Colonic mucosa (tissue), 4 donors: ENCODE data around the gene HERC4. TPM values are rescaled to one million over a fixed set of nuclear protein-coding genes. Genes with fewer than 3 reads are reported as not detected.
A peak's percentile ranks its signal among the peaks of the same experiment; 100 is the strongest.

ENCODE experiments used
- DNase-seq: peaks from one replicate; pipeline ENCODE4 v3.0.0-alpha.2; 2020
- H3K27ac ChIP-seq: fragments of 200-600 bp; one replicate; pipeline ENCODE4 v1.8.0; 2021
- H3K27me3 ChIP-seq: fragments of 200-600 bp; one replicate; pipeline ENCODE4 v1.8.0; 2021
- H3K36me3 ChIP-seq: fragments of 200-600 bp; one replicate; pipeline ENCODE4 v1.8.0; 2021
- H3K4me1 ChIP-seq: fragments of 200-600 bp; one replicate; pipeline ENCODE4 v1.8.0; 2021; ENCODE audit warnings: mild to moderate bottlenecking
- H3K4me3 ChIP-seq: fragments of 200-600 bp; one replicate; pipeline ENCODE4 v1.8.0; 2021
- H3K9ac ChIP-seq, 2 donors: one replicate each; pipeline ENCODE4 v1.7.0; 2013; ENCODE audit warnings: control low read depth in 2 of 2, low read depth in 2 of 2, low read length in 2 of 2
- H3K9me3 ChIP-seq: fragments of 200-600 bp; one replicate; pipeline ENCODE4 v1.8.0; 2021
- intact Hi-C: fragments of 100-400 bp; cut with DNase I; formaldehyde crosslinking; loops from one replicate; pipeline ENCODE4 v1.14.1; 2022
- total RNA-seq, 2 donors: library from RNA; stranded (reverse); fragmentation: NEBNext Ultra II Directional in 1 of 2; extraction: Animal tissue kit (Norgen Biotek cat#: 25700) in 1 of 2; gene quantifications; one replicate each; pipeline ENCODE4 v1.2.1, GENCODE V29; 2021
- TF ChIP-seq, protein P1 (sequence below): fragments of 200-600 bp; IDR thresholded peaks from one replicate; pipeline ENCODE4 v1.8.0; 2022; ENCODE audit warnings: antibody characterized with exemption, mild to moderate bottlenecking
- donor health status: healthy.
- donor health status: DM: no; HTN: no; CAD: no.
- donor health status: DM: no; HTN: no; CAD: no.

The HERC4 gene
- total RNA-seq, 2 donors from 2014 or later, result 35.3 to 51.5 TPM

DNA sequence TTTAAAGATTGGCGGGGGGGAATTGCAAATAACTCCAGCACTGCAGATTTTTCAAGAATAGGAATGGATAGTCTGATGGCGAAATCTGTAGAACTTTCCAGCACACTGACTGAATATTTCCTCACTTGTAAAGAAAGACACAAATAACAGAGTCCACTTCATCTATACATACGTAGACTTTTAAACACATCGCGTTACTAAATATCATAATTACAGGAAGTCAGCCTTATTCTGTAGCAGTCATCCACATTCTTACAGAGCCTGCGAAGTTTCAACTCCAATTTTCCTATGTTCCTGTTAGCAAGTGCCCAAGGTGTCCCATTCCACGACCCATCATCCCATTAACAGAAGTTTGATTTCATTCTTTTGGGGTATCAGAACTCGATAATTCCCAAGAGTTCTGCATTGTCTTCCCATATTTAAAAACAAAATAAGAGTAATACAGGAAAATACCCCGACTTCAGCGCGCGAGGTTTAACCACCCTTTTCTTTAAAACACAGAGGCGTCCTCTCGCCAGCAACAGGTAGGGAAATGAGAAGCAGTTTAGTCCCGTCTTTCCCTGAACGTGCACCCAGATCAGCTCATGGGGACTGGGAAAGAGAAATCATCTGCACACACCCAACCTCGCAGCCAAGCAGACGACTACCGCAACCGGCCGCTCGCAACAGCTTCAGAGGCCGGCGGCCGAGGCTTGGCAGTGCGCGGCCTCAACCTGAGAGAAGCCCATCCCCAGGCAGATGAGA is 880 bp downstream of the HERC4 start:
- DNase-seq, result no peak
- TF ChIP-seq, protein P1, sequence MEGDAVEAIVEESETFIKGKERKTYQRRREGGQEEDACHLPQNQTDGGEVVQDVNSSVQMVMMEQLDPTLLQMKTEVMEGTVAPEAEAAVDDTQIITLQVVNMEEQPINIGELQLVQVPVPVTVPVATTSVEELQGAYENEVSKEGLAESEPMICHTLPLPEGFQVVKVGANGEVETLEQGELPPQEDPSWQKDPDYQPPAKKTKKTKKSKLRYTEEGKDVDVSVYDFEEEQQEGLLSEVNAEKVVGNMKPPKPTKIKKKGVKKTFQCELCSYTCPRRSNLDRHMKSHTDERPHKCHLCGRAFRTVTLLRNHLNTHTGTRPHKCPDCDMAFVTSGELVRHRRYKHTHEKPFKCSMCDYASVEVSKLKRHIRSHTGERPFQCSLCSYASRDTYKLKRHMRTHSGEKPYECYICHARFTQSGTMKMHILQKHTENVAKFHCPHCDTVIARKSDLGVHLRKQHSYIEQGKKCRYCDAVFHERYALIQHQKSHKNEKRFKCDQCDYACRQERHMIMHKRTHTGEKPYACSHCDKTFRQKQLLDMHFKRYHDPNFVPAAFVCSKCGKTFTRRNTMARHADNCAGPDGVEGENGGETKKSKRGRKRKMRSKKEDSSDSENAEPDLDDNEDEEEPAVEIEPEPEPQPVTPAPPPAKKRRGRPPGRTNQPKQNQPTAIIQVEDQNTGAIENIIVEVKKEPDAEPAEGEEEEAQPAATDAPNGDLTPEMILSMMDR, result no peak
- Histone ChIP-seq H3K27ac (peak overlapping the region; percentile 99), H3K9me3 (no peaks in the 10 kb centered on the region), H3K36me3 (no peaks in the 10 kb centered on the region), H3K4me1 (peaks cover 9% of the 10 kb centered on the region), H3K4me3 (peak overlapping the region; percentile 85), H3K9ac (peak overlapping the region; percentile 98 to 99), H3K27me3 (no peaks in the 10 kb centered on the region)
- intact Hi-C loops, result loop anchor here (10.0 kb wide), 1 partner anchor 189 kb away; the partner anchor contains the start of gene SIRT1

DNA sequence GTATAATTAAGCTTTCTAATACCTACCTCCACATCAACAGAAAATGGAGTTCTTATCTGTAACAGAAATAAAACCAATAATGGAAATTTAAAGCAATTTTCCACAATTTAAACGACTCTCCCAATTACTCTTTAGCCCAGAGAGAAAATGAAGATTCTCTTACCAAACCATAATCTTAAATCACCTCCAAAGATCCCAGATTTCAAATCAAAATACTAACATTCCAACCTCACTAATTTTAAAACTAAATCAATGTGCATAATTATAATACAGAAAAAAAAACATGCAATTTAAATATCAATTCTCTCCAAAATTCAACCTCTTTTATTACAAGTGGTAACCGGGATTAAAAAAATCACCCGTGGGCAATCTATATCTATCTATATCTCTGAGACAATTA is 1.5 kb downstream of the HERC4 start:
- H3K27ac ChIP-seq, result peak overlapping the region; percentile 99
- intact Hi-C loops, result loop anchor here (10.0 kb wide), 1 partner anchor 189 kb away; the partner anchor contains the start of gene SIRT1
- H3K4me3 ChIP-seq, result peak overlapping the region; percentile 85
- no peak for DNase-seq
- TF ChIP-seq, protein P1, result no peak
- no peak overlapping the region for H3K9ac ChIP-seq
- peaks cover 9% of the 10 kb centered on the region for H3K4me1 ChIP-seq
- no peaks in the 10 kb centered on the region for H3K36me3 ChIP-seq
- H3K27me3 ChIP-seq, result no peaks in the 10 kb centered on the region
- no peaks in the 10 kb centered on the region for H3K9me3 ChIP-seq

DNA sequence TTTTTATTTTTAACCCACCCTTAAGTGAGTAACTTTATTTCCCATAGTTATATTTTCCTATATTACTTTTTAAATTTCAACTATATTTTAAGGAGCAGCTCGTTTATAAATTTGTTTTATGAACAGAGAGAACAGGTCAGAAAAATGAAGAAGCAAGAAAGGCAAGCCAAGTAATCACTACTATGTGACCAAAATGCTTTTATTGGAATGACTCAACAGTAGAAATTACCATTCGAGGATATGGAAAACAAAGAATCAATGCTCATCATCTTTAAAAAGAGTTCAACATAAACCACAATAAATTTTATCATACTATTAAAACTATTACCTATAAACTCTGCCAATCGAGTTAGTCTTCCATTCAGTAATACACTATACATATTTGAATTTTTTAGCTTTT is 7.6 kb downstream of the HERC4 start:
- no peak overlapping the region for H3K9ac ChIP-seq
- no peaks in the 10 kb centered on the region for H3K36me3 ChIP-seq
- DNase-seq, result no peak
- H3K27me3 ChIP-seq, result no peaks in the 10 kb centered on the region
- no peak overlapping the region for H3K4me3 ChIP-seq
- intact Hi-C loops, result loop anchor here (10.0 kb wide), 1 partner anchor 213 kb away; no protein-coding TSS in a partner anchor
- no peak overlapping the region for H3K27ac ChIP-seq
- no peaks in the 10 kb centered on the region for H3K4me1 ChIP-seq
- no peaks in the 10 kb centered on the region for H3K9me3 ChIP-seq
- TF ChIP-seq, protein P1, result no peak

DNA sequence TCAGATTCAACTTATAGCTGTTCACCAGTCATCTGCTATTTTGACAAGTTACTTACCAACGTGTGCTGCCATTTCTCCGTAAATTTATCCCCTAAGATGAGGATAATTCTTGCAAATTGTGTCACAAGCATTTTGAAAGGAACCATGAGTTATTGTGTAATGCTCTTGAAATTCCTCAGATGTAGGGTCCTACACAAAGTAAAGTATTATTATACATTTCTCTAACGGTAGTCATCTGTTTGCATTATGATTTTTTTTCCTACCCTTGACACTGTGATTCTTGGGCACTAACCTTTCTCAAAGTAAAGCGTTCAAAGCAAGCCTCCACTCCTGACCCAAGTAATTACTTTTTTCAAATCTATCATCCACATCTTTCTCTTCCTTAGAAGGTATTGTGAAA is 8.1 kb downstream of the HERC4 start:
- TF ChIP-seq, protein P1, result no peak
- no peaks in the 10 kb centered on the region for H3K9me3 ChIP-seq
- H3K27me3 ChIP-seq, result no peaks in the 10 kb centered on the region
- no peak overlapping the region for H3K9ac ChIP-seq
- no peak overlapping the region for H3K4me3 ChIP-seq
- no peak overlapping the region for H3K27ac ChIP-seq
- H3K36me3 ChIP-seq, result no peaks in the 10 kb centered on the region
- no peak for DNase-seq
- H3K4me1 ChIP-seq, result no peaks in the 10 kb centered on the region
- intact Hi-C loops, result loop anchor here (10.0 kb wide), 1 partner anchor 212 kb away; no protein-coding TSS in a partner anchor

DNA sequence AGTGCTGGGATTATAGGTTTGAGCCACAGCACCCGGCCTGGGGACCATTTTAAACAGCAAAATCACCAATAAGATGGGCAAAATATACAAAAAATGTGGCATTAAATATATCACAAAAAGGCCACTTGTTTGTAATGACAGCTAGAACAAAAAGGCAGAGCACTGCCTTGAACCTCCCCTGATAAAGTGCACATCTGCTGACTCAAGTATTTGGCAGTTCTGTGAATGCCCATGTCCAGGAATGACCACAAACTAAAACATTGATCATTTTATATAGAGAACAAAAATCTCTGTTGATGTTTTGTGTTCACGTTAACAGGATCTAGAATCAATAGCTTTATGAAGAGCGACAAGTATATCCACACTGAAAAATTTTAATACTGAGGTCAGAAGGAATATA is 21.5 kb downstream of the HERC4 start:
- Histone ChIP-seq H3K9ac (no peak overlapping the region), H3K27ac (no peak overlapping the region), H3K27me3 (no peaks in the 10 kb centered on the region), H3K4me1 (no peaks in the 10 kb centered on the region), H3K9me3 (no peaks in the 10 kb centered on the region), H3K4me3 (no peak overlapping the region), H3K36me3 (no peaks in the 10 kb centered on the region)
- TF ChIP-seq, protein P1, result no peak
- intact Hi-C loops, result no loop called here
- no peak for DNase-seq
